Stimulated activated CD8-positive, alpha-beta memory T cell treated with anti-CD3 and anti-CD28 coated beads, Interleukin-12 subunit alpha, Interleukin-12 subunit beta, amount 100 ng/mL, for 24 hours (primary cell): ENCODE measurements around the gene MYLK.

Source experiments
- DNase-seq: peaks from one replicate; pipeline ENCODE4 v3.0.0-alpha.2; 2020; ENCODE audit errors: extremely low read depth

MYLK gene

DNA sequence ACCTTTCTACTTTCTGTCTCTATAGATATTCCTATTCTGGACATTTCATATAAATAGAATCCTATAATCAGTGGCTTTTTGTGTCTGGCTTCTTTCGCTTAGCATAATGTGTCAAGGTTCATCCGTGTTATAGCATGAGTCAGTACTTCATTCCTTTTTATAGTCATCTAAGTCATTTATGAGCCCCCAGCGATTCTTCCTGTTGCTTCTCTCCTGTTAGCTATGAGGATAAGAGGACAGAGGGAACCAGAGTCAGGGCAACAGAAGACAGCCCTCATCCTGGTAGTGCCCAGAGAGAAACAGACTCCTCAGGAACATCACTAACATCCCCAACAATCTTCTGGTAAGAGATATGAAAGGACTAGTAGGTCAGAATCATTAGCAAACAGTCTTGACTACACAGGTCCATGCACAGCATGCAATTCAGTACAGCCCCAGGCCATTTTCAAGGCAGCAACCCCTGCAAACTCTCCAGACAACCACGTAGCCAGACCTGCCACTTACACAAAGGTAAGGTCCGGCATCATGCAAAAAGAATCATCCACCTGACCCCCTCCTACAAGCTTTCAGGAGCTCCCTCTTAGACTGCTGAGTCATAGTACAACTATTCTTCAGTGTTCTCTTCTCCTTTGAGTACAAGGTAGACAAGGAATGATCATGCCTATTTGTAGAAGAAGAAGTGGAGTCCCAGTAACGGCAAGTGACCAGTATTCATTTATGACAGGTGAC lies 91.5 kb downstream of the MYLK start:
- DNase-seq: no peak

GRCh38 chr3:123791898-123792297 lies 92.2 kb downstream of the MYLK start:
- DNase-seq: no peak

GRCh38 chr3:123791417-123791816 lies 92.7 kb downstream of the MYLK start:
- DNase-seq: no peak

DNA sequence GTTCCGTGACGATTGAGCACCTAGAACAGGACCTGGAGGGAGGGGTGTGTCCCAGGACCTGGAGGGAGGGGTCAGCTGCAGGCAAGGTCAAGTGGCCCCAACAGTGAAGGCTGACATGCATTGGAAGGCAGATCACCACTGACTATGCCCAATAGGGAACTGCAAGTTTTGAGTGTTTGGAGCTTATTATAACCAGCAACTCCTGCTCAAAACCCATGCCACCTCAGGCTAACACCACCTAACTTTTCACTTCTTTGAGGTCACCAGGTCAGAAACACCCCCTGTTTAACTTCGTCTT lies 93.1 kb downstream of the MYLK start:
- DNase-seq: no peak

GRCh38 chr3:123790254-123791072 lies 93.7 kb downstream of the MYLK start:
- DNase-seq: no peak

DNA sequence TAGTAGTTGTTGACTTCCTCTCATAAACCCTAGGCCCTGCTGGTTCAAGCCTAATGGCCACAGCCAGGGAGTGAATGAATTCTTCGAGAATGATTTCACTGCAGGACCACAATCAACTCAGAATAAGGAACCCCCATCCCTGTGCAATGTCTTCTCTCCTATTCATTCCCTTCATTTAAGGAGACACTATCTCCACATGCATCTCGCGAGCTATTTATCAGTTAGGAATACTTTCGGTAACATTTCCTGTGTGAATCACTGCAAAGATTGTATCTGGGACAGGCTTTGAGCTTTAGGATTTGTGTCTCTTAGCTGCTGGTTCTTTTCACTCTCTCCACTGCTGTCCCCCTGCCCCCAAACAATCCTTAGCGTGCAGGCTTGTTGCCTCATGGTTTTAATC lies 94.4 kb downstream of the MYLK start:
- DNase-seq: no peak

DNA sequence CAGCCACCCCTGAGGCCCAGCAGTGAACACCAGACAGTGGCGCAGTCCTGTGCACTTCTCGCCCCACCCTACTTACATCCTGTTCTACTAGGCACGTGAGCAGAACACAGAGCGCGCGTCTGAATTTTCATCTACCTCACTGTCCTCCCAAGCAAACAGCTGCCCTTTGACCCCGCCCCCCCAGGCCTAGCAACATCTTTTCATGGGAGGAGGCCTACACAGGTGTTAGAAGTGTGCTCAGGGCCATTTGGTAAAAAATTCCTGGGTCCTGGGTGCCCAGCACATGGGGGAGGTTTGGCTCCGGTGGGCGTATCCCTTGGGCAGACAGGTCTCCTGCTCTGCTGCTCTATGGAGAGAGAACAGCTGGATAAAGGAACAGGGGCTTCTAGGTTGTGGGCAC lies 95.0 kb downstream of the MYLK start:
- no peak for DNase-seq

DNA sequence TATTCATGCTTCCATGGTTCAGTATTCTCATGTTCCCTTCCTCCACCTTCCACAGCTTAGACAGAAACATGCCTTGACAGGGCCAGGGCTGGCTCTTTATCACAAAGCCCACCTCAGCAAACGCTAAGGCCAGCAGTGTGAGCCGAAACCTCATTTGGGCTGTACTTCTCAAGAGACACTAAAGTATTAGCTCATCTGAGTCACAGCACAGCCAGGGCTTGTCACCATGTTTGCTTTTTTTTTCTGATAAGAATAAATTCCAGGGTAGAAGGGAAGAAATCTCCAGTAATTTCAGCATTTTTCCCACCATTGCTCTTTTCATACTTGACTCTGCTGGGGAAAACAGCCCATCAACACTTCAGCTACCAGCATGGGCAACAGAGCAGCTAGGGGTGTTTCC lies 95.4 kb downstream of the MYLK start:
- DNase-seq: no peak

DNA sequence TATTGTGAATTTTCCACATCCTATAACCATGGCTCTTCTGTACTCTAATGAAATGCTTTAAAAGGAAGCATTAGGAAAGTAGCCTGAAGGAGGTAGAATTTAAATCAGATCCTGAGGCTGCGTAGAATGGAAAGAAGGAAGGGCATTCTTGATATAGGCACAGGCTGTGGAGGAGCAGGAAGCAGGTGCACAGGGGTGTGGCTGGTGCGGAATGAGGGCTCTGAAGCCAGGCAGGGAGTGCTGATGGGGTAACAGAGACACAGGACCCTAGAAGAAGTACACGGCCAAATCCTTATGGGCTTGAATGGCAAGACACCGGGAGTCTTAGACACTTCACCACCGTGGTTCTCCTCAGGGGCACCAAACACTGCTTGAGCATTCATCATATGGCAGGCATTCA lies 97.0 kb downstream of the MYLK start:
- no peak for DNase-seq

DNA sequence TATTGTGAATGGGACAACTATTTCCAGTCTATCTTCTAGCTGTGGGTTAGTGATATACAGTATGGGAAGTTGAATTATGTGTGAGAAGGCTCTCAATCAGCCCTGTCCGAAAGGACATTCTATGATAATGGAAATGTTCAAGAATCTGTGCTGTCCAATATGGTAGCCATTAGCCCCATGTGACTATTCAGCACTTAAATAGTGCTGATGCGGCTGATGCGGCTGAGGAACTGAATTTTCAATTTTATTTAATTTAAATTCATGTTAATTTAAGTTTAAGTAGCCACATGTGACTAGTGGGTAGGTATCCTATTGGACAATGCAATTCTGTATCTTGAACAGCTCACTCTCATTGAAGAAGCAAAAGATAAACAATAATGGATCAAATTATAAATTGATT lies 98.5 kb downstream of the MYLK start:
- DNase-seq: no peak

DNA sequence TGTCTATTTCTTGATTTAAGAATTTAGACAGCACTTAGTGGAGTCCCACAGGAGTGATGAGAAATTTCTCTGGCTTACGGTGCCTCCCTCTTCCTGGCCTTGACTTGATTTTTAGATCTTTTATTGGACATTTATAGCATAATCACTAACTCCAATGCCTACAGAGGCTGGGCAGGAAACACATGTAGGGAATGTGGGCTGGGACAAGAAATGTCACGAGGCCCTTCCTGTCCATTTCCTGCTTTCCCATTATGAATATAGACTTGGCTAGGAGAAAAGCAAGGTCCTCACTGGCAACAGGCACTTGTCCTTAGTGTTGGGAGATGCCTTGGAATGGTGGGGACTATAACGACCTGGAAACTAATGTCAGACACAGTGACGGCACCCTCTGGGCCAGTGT lies 100.3 kb downstream of the MYLK start:
- no peak for DNase-seq

- DNase-seq: no peak
Observed at GRCh38 chr3:123783050-123783689, 101.0 kb downstream of the MYLK start.

- DNase-seq: no peak
Observed at GRCh38 chr3:123782488-123782887, 101.6 kb downstream of the MYLK start.

GRCh38 chr3:123781571-123782275 lies 102.4 kb downstream of the MYLK start:
- no peak for DNase-seq

DNA sequence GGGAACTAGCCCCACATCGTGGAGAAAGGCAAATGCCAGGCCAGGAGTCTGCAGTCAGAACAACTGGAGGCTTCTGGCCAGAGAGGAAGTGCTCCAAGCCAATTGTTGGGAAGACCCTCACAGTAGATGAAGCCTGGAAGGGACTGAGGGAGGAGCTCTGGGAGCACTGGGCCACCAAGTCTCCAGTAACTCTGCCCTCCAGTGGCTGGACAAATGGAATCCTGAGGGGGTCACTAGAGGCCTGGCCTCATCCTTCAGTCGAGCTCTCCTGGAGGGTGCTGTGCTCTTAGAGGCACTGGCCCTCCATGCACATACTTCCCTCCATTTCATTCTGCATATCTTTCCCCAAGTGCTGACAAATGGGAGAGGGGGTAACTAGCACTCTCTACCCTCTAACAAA lies 103.0 kb downstream of the MYLK start:
- no peak for DNase-seq

DNA sequence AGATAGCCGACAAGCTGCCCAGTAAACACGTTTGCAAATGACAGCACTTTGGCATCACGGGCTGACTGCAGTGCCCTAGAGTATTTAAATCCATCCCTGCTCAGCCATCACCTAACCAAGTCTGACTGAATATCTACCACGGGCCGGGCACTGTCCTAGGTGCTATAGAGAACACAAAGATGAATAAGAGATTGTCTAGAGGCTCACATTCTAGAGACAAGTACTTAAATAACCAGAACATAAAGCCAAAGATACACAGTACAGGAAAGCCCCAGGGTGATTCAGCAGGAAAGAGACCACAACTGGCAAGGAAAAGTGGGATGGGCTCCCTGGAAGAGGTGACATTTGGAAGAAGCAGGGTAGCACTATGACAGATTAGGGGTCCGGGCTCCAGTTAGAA lies 103.5 kb downstream of the MYLK start:
- DNase-seq: no peak

DNA sequence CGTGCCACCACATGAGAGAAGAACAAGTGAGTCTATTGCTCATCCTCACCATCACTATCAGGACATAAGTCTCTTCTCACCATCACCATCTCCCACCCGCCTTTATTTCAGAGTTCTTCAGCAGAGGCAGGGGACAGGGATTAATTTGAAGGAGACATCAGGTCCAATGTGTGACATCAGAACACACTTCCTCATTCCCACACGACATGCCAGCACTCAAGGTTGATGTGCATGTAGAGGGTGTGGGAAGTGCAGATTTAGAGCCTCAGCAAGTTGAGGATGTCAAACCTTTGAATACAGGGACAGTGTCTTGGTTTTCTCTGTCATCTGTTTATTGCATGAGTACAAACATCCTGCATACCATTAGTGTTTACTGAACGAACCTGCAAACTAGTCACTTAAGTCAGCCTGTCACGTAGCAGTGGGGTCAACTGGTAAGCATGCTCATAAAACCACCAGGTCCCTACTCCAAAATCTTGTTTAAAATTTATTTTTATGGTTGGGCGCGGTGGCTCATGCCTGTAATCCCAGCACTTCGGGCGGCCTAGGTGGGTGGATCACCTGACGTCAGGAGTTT lies 104.4 kb downstream of the MYLK start:
- no peak for DNase-seq

GRCh38 chr3:123778991-123779622 lies 105.0 kb downstream of the MYLK start:
- DNase-seq: no peak

- DNase-seq: no peak
Observed at GRCh38 chr3:123778525-123778924, 105.6 kb downstream of the MYLK start.

GRCh38 chr3:123776071-123776782 lies 107.9 kb downstream of the MYLK start:
- no peak for DNase-seq

DNA sequence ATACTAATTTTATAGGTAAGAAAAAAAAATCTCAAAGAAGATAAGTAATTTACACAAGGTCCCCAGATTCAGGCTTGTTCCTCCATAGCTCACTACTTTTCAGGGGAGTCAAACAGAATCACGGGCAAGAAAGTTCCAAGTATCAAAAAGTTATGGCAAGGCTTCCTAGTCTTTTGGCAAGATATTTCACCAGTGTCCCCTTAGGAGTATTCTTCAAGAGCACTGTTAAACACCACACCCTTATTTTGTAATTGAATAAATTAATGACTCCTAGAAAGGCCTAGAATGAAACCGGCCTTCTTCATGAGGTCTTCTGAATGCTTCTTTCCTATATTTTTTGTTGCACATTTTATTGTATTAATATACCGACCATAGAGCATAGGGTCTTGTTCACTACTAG lies 109.7 kb downstream of the MYLK start:
- DNase-seq: no peak
